Measurements from ENCODE around the gene TMEM231. TPM values are rescaled to one million over a fixed set of nuclear protein-coding genes. Genes with fewer than 3 reads are reported as not detected.
A peak's percentile ranks its signal among the peaks of the same experiment; 100 is the strongest.
"Not testable (repeated sequence)": the region's sequence is repeated elsewhere in the genome, so short reads cannot be mapped to it uniquely, and the experiment has no call there.

The TMEM231 gene
- total and polyA plus RNA-seq, 9 donors = 9.2 to 36.9 (median 14.8) TPM

GRCh38 chr16:75593825-75594820 lies 38.1 kb upstream of the TMEM231 start:
- Histone ChIP-seq H3K4me1 (ENCODE audit: insufficient read depth) (no peaks in the 10 kb centered on the region), H3K4me3 (no peak overlapping the region), H3K36me3 (no peaks in the 10 kb centered on the region), H3K9me3 (no peaks in the 10 kb centered on the region), H3K27ac (no peak overlapping the region), H3K27me3 (no peaks in the 10 kb centered on the region)
- WGBS, 3 donors = 79 to 82% (median 82%) methylated on average over 17 of the region's 17 CpGs
- intact Hi-C loops (cut with DNase I) = no loop called here
- TF ChIP-seq CTCF (IDR thresholded peaks at IDR 0.05) (no peak), POLR2A (IDR thresholded peaks at IDR 0.05) (no peak), EP300 (IDR thresholded peaks at IDR 0.05) (no peak)
- DNase-seq = no peak

DNA sequence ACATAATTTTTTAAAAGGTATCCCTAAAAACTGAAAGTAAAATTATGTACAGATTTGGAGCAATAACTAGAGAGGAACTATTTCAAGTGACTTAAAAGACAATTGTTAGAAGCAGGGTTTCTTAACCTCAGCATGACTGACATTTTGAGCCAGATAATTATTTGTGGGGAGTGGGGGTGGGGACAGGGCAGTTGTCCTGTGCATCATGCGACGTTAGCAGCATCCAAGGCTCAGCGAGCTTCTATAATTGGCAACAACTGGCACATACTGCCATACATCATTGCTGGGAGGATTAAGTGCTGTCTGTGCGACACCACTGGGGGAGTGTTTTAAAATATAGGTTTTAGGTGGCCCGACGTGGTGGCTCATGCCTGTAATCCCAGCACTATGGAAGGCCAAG lies 37.3 kb upstream of the TMEM231 start:
- no peak for TF ChIP-seq CTCF (IDR thresholded peaks at IDR 0.05)
- no peak for TF ChIP-seq EP300 (IDR thresholded peaks at IDR 0.05)
- TF ChIP-seq POLR2A (IDR thresholded peaks at IDR 0.05) = no peak
- no peaks in the 10 kb centered on the region for H3K4me1 ChIP-seq (ENCODE audit: insufficient read depth)
- no peak overlapping the region for H3K4me3 ChIP-seq
- H3K36me3 ChIP-seq = no peaks in the 10 kb centered on the region
- intact Hi-C loops (cut with DNase I) = no loop called here
- no peak for DNase-seq
- H3K9me3 ChIP-seq = no peaks in the 10 kb centered on the region
- WGBS, 3 donors = 85 to 90% (median 87%) methylated on average over 6 of the region's 6 CpGs
- no peak overlapping the region for H3K27ac ChIP-seq
- no peaks in the 10 kb centered on the region for H3K27me3 ChIP-seq

GRCh38 chr16:75591927-75592326 lies 35.9 kb upstream of the TMEM231 start:
- H3K36me3 ChIP-seq; H3K27me3 ChIP-seq; H3K9me3 ChIP-seq; H3K4me3 ChIP-seq; H3K27ac ChIP-seq; H3K4me1 ChIP-seq (ENCODE audit: insufficient read depth); DNase-seq; intact Hi-C loops (cut with DNase I): not testable (repeated sequence)
- 14 to 24% (median 21%) methylated on average over 7 to 9 of the region's 9 CpGs for WGBS, 3 donors

DNA sequence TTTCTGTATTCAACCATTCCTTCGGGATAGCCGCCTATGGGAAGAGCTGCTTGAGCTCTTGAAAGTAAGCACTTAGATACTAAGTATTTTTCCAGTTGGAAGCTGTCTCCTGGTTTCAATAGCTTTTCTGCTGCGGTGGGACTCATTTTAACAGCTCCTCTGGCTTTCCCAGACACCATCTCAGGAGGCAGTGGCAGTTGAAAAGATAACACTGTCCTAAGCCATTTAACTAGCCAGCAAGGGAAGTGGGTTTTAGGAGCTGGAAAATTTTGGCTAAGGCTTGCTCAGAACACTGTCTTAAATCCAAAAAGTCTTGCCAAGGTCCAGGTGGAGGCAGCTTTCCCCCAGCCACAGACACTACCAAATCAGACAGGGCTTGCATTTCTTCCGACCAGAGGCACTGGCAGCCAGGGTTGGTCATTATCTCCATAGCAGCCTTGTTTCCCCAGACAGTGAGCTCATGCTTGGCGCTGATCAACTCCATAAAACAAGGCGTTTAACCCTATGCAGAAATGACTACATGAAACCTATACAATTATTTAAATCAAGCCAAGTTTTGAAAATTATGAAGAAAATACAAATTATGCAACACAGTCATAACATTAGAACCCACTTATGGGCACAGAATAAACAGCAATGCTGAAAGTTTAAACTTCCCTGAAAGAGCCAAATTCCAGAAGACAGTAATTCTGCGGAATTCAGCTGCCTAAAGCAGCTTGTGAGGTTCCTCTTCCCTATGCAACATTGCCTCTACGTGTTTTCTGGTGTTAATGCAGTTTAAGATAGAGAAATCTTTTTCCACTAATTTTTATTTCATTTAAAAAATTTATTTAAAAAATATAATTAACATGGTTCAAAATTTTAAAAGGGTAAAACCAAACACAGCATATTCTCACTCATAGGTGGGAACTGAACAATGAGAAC lies 35.1 kb upstream of the TMEM231 start:
- WGBS, 3 donors = 7 to 11% (median 10%) methylated on average over 8 of the region's 8 CpGs
- intact Hi-C loops (cut with DNase I) = no loop called here
- no peaks in the 10 kb centered on the region for H3K27me3 ChIP-seq
- no peak for TF ChIP-seq POLR2A (IDR thresholded peaks at IDR 0.05)
- peak in 1 of 3 donors; percentile 9 for TF ChIP-seq CTCF (IDR thresholded peaks at IDR 0.05)
- H3K36me3 ChIP-seq = no peaks in the 10 kb centered on the region
- no peaks in the 10 kb centered on the region for H3K4me1 ChIP-seq (ENCODE audit: insufficient read depth)
- peak; percentile 40 to 60 (median 58) for DNase-seq
- peak overlapping the region in 1 of 2 donors; percentile 56 for H3K27ac ChIP-seq
- no peak overlapping the region for H3K4me3 ChIP-seq
- H3K9me3 ChIP-seq = no peaks in the 10 kb centered on the region
